Upper lobe of left lung (tissue), 6 donors: ENCODE results near the gene ARPC5. TPM values are rescaled to one million over a fixed set of nuclear protein-coding genes. Genes with fewer than 3 reads are reported as not detected.

Source experiments
- ATAC-seq, 2 donors: fragments of 200-7000 bp; cut with Tn5 transposase; one replicate each; pipeline ENCODE4 v1.9.1; 2022; ENCODE audit warnings: mild to moderate bottlenecking in 2 of 2, moderate library complexity in 2 of 2; ENCODE audit not compliant: low FRiP score in 2 of 2
- DNase-seq, 2 donors: peaks; one replicate each; pipeline ENCODE4 v3.0.0-alpha.2; 2019 to 2020
- H3K27ac ChIP-seq, 4 donors: fragments of 200-600 bp; sonication (generic); one replicate each; pipeline ENCODE4 v1.5.1; 2016 to 2019
- H3K27me3 ChIP-seq, 4 donors: fragments of 200-600 bp; sonication (generic); one replicate each; pipeline ENCODE4 v1.5.1; 2017 to 2019
- H3K36me3 ChIP-seq, 4 donors: fragments of 200-600 bp; sonication (generic); one replicate each; pipeline ENCODE4 v1.5.1; 2016 to 2019
- H3K4me1 ChIP-seq, 4 donors: fragments of 200-600 bp; sonication (generic); one replicate each; pipeline ENCODE4 v1.5.1; 2018 to 2019
- H3K4me3 ChIP-seq, 4 donors: fragments of 200-600 bp; sonication (generic); one replicate each; pipeline ENCODE4 v1.5.1; 2017 to 2019; ENCODE audit warnings: mild to moderate bottlenecking in 2 of 4, moderate library complexity in 1 of 4
- H3K9me3 ChIP-seq, 4 donors: fragments of 200-600 bp; sonication (generic); one replicate each; pipeline ENCODE4 v1.5.1; 2018 to 2019
- EP300 ChIP-seq, 4 donors: sonication (generic); formaldehyde crosslinking; IDR thresholded peaks; one replicate each; pipeline ENCODE4 v1.5.1; 2017; ENCODE audit warnings: antibody characterized with exemption in 4 of 4, control low read depth in 2 of 4
- POLR2A ChIP-seq, 4 donors: fragments of 450-650 bp; IDR thresholded peaks; one replicate each; pipeline ENCODE4 v1.5.1; 2016 to 2017; ENCODE audit warnings: antibody characterized with exemption in 4 of 4, mild to moderate bottlenecking in 2 of 4
- POLR2AphosphoS5 ChIP-seq, 2 donors: sonication (generic); formaldehyde crosslinking; IDR thresholded peaks; one replicate each; pipeline ENCODE4 v1.5.1; 2017; ENCODE audit warnings: antibody characterized with exemption in 2 of 2
- WGBS, 2 donors: methylation state at CpG; one replicate each; pipeline ENCODE4 v1.1.5; 2017 to 2018; 5-methylcytosine and 5-hydroxymethylcytosine counted together
- total RNA-seq, 6 donors: library from RNA; depleted of rRNA in 4 of 6; stranded (reverse); fragments of >200 nt in 4 of 6; gene quantifications; one replicate each; pipeline versions ENCODE4 v1.1.0 to v1.2.1, GENCODE V29; 2016 to 2021
- TF ChIP-seq, protein P1 (sequence below), 6 experiments: fragments of 450-650 bp in 4 of 6; fragments of 200-600 bp in 2 of 6; sonication (generic) in 2 of 6; IDR thresholded peaks; one replicate each; pipeline ENCODE4 v1.5.1; 2016 to 2019; ENCODE audit warnings: antibody characterized with exemption in 6 of 6
- donor health status: DM: no; HTN: no; CAD: no; lungs with moderate emphysema.
- donor health status: DM: no; HTN: yes; CAD: no; lungs with severe emphysema.

The ARPC5 gene
- total RNA-seq, 6 donors from 2014 or later: 28.3 to 193 (median 109) TPM

DNA sequence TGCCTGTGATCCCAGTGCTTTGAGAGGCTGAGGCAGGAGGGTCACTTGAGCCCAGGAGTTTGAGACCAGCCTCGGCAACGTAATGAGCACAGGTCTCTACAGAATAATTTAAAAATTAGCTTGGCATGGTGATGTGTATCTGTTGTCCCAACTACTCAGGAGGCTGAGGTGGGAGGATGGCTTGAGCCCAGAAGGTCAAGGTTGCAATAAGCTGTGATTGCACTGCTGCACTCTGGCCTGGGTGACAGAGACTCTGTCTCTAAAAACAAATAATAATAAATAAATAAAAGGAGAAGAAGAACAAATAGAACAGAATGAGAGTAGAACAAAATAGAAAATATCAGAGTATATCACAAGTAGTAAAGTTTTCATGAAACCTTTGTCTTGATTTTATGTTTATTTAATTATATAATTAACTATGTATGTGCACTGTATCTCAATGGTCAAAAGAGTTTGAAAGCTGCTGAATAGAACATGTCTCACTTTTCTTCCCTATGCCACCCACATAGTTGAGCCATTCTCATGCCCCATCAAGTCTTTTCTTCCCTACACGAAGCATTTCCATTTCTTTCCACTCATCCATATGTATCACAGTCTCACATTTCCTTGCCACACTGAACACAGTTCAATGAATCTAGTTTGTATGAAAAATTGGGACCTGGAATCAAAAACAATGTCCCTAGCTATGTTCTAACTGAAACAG is 40.5 kb upstream of the ARPC5 start:
- WGBS, 2 donors: 88 to 91% methylated on average over 3 of the region's 3 CpGs
- DNase-seq (no peak), ATAC-seq (no peak)
- no peaks in the 10 kb centered on the region for H3K36me3 ChIP-seq
- no peak overlapping the region for H3K27ac ChIP-seq
- H3K9me3 ChIP-seq: peaks cover 0 to 4% (median 0%) of the 10 kb centered on the region in 4 donors
- TF ChIP-seq POLR2AphosphoS5 (IDR thresholded peaks at IDR 0.05) (no peak), EP300 (IDR thresholded peaks at IDR 0.05) (no peak), POLR2A (IDR thresholded peaks at IDR 0.05) (no peak)
- TF ChIP-seq, protein P1, sequence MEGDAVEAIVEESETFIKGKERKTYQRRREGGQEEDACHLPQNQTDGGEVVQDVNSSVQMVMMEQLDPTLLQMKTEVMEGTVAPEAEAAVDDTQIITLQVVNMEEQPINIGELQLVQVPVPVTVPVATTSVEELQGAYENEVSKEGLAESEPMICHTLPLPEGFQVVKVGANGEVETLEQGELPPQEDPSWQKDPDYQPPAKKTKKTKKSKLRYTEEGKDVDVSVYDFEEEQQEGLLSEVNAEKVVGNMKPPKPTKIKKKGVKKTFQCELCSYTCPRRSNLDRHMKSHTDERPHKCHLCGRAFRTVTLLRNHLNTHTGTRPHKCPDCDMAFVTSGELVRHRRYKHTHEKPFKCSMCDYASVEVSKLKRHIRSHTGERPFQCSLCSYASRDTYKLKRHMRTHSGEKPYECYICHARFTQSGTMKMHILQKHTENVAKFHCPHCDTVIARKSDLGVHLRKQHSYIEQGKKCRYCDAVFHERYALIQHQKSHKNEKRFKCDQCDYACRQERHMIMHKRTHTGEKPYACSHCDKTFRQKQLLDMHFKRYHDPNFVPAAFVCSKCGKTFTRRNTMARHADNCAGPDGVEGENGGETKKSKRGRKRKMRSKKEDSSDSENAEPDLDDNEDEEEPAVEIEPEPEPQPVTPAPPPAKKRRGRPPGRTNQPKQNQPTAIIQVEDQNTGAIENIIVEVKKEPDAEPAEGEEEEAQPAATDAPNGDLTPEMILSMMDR (IDR thresholded peaks at IDR 0.05): no peak
- no peaks in the 10 kb centered on the region for H3K27me3 ChIP-seq
- H3K4me1 ChIP-seq: no peaks in the 10 kb centered on the region
- no peak overlapping the region for H3K4me3 ChIP-seq

GRCh38 chr1:183675381-183675780 is 39.8 kb upstream of the ARPC5 start:
- no peak for ATAC-seq
- Histone ChIP-seq H3K27me3 (no peaks in the 10 kb centered on the region), H3K4me3 (no peak overlapping the region), H3K9me3 (peaks cover 0 to 4% (median 0%) of the 10 kb centered on the region in 4 donors), H3K4me1 (no peaks in the 10 kb centered on the region), H3K27ac (no peak overlapping the region), H3K36me3 (no peaks in the 10 kb centered on the region)
- no peak for DNase-seq
- TF ChIP-seq EP300 (IDR thresholded peaks at IDR 0.05) (no peak), POLR2AphosphoS5 (IDR thresholded peaks at IDR 0.05) (no peak), POLR2A (IDR thresholded peaks at IDR 0.05) (no peak)
- TF ChIP-seq, protein P1 (IDR thresholded peaks at IDR 0.05): no peak

- Histone ChIP-seq H3K4me3 (no peak overlapping the region), H3K27ac (no peak overlapping the region), H3K4me1 (no peaks in the 10 kb centered on the region), H3K36me3 (no peaks in the 10 kb centered on the region), H3K9me3 (peaks cover 0 to 4% (median 0%) of the 10 kb centered on the region in 4 donors), H3K27me3 (no peaks in the 10 kb centered on the region)
- TF ChIP-seq, protein P1 (IDR thresholded peaks at IDR 0.05): no peak
- TF ChIP-seq POLR2AphosphoS5 (IDR thresholded peaks at IDR 0.05) (no peak), POLR2A (IDR thresholded peaks at IDR 0.05) (no peak), EP300 (IDR thresholded peaks at IDR 0.05) (no peak)
- no peak for ATAC-seq
- 81 to 82% methylated on average over 2 of the region's 2 CpGs for WGBS, 2 donors
- DNase-seq: no peak
Observed at GRCh38 chr1:183674886-183675285, 39.3 kb upstream of the ARPC5 start.

DNA sequence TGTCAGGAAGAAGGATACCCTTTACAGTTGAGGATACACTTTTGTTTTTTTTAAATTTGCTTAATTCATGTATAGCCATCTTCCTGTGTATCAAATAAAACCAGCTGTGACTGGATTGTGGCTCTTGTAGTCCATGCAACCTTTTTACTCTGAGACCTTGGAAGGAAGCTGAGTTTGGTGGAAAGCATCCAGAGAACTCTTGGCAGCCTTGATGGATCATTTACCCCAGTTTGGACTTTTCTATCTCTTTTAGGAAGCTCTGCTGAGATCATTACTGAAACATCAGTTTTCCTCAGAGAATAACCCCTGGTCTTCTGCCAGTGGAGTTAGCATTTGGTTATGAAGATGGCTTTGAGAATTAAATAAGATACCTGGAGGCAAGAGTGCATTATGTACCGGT is 38.8 kb upstream of the ARPC5 start:
- Histone ChIP-seq H3K9me3 (peaks cover 0 to 4% (median 0%) of the 10 kb centered on the region in 4 donors), H3K4me3 (no peak overlapping the region), H3K27ac (no peak overlapping the region), H3K27me3 (no peaks in the 10 kb centered on the region), H3K36me3 (no peaks in the 10 kb centered on the region), H3K4me1 (no peaks in the 10 kb centered on the region)
- TF ChIP-seq, protein P1 (IDR thresholded peaks at IDR 0.05): no peak
- TF ChIP-seq POLR2AphosphoS5 (IDR thresholded peaks at IDR 0.05): no peak
- TF ChIP-seq EP300 (IDR thresholded peaks at IDR 0.05): no peak
- no peak for TF ChIP-seq POLR2A (IDR thresholded peaks at IDR 0.05)
- WGBS, 2 donors: 80 to 90% methylated on average over 1 of the region's 1 CpG
- ATAC-seq: peak in 1 of 2 donors; percentile 74
- DNase-seq: no peak
